CD4-positive, alpha-beta T cell treated with Interleukin-6 for 4 hours (primary cell): ENCODE results near the gene SARM1.
"Not testable (repeated sequence)": the region's sequence is repeated elsewhere in the genome, so short reads cannot be mapped to it uniquely, and the experiment has no call there.

Experiments used
- DNase-seq: peaks from one replicate; pipeline ENCODE4 v3.0.0-alpha.2; 2020; ENCODE audit warnings: mixed read lengths

Gene SARM1

GRCh38 chr17:28371245-28372202, at the start of gene SARM1:
TSS of gene SARM1 (plus strand) at chr17:28371694. CDS start at chr17:28372033, 339 bp downstream.
- peak; percentile 92 for DNase-seq

- DNase-seq = no peak
These were observed 47.2 kb upstream of the SARM1 start for GRCh38 chr17:28324267-28324745.

- DNase-seq = no peak
These were observed 46.7 kb upstream of the SARM1 start for GRCh38 chr17:28324781-28325180.

GRCh38 chr17:28325211-28325610, 46.3 kb upstream of the SARM1 start:
- DNase-seq = no peak

- no peak for DNase-seq
These were observed 45.4 kb upstream of the SARM1 start for GRCh38 chr17:28326114-28326513.

- DNase-seq = no peak
These were observed 44.4 kb upstream of the SARM1 start for GRCh38 chr17:28327031-28327607.

- DNase-seq = no peak
These were observed 43.8 kb upstream of the SARM1 start for GRCh38 chr17:28327709-28328108.

GRCh38 chr17:28328325-28328724, 43.2 kb upstream of the SARM1 start:
- DNase-seq = no peak

- DNase-seq = no peak
These were observed 40.8 kb upstream of the SARM1 start for GRCh38 chr17:28330671-28331070.

- no peak for DNase-seq
These were observed 39.5 kb upstream of the SARM1 start for GRCh38 chr17:28331891-28332420.

- DNase-seq = no peak
These were observed 38.3 kb upstream of the SARM1 start for GRCh38 chr17:28333083-28333746.

- no peak for DNase-seq
These were observed 37.3 kb upstream of the SARM1 start for GRCh38 chr17:28334171-28334570.

GRCh38 chr17:28334666-28335200, 36.8 kb upstream of the SARM1 start:
- DNase-seq = no peak

- peak; percentile 97 for DNase-seq
These were observed 36.1 kb upstream of the SARM1 start, which contains the start of the genes IFT20 and TNFAIP1 for GRCh38 chr17:28335201-28335958. TSS of gene IFT20 (minus strand) at chr17:28335472. CDS start at chr17:28331985, 3,487 bp downstream. TSS of gene TNFAIP1 (plus strand) at chr17:28335761. CDS start at chr17:28339522, 3,761 bp downstream.

GRCh38 chr17:28335959-28336871, 35.3 kb upstream of the SARM1 start:
- no peak for DNase-seq

GRCh38 chr17:28338056-28338768, 33.3 kb upstream of the SARM1 start:
- DNase-seq = no peak

GRCh38 chr17:28338769-28339212, 32.7 kb upstream of the SARM1 start:
- DNase-seq = not testable (repeated sequence)

- no peak for DNase-seq
These were observed 32.1 kb upstream of the SARM1 start for GRCh38 chr17:28339431-28339830.

- no peak for DNase-seq
These were observed 31.1 kb upstream of the SARM1 start for GRCh38 chr17:28340374-28340773.

- no peak for DNase-seq
These were observed 30.0 kb upstream of the SARM1 start for GRCh38 chr17:28341516-28341915.
